ENCODE measurements around the gene CBLL1. TPM values are rescaled to one million over a fixed set of nuclear protein-coding genes. Genes with fewer than 3 reads are reported as not detected.
A peak's percentile ranks its signal among the peaks of the same experiment; 100 is the strongest.

The CBLL1 gene
- total and polyA plus RNA-seq, 2 donors (not counting 1 experiment from before 2014, with no cell fraction given): 22.1 to 57.2 TPM

DNA sequence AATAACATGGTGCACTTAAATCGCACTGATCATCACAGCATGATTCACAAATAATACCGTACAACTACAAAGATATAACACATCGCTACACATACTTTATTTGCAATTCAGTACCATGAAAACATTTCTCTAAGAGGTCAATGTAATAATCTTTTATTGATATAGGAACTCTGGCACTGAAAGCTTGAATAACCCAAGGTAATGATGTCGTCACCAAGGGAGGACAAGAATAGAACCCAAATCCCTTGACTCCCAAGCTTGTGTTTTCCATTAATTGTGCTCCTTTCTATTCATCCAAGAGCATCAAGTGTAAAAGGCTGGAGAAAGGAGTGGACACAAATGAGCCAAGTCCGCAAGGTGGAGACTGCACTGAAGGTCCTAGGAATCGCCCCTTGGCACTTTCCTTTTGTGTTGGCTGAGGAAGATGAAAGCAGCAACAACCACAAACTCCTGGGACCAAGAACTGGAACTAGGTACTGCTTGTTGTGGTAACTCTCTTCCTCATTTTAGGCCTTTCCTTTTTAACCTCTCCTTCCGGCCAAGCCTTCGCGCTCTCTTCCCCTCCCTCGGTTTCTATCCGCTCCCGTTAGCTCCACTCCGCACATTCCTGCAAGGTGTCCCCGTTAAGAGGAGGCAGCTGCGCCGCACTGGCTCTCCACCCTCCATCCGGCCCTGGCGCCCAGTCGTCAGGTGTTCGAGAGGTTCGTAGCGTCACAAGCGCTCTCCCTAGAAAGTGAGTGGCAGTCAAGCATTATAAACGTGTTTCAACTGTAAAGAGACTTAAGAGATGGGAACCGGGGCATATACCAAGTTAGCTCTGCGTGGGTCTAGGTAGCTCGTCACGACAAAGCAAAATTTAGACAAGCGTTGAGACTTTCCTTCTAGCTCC, 1.0 kb upstream of the CBLL1 start:
- no peaks in the 10 kb centered on the region for H3K36me3 ChIP-seq (replicated peaks in 1 of 2; ENCODE audit: control extremely low read depth in 1 of 2, control insufficient read depth in 1 of 2, extremely low read depth in 1 of 2, insufficient read depth in 2 of 2, low read length in 1 of 2)
- no peaks in the 10 kb centered on the region for H3K27me3 ChIP-seq (replicated peaks in 1 of 4; ENCODE audit: control extremely low read depth in 1 of 4, control insufficient read depth in 3 of 4, insufficient read depth in 4 of 4, low read length in 3 of 4)
- intact Hi-C loops (cut with micrococcal nuclease): loop anchor here (1.0 to 10.0 kb wide), 11 partner anchors 81 to 1081 kb away; partner anchors contain the start of genes BCAP29, CCDC71L, COG5 and DLD
- ATAC-seq (ENCODE audit: low read depth) (peak; percentile 25), DNase-seq (no peak)
- Mint-ChIP-seq H3K27me3 (no peaks in the 10 kb centered on the region), H3K9me3 (ENCODE audit: insufficient read depth) (no peaks in the 10 kb centered on the region), H3K4me3 (peak overlapping the region; percentile 99), H3K27ac (peak overlapping the region; percentile 100), H3K4me1 (peaks cover 42% of the 10 kb centered on the region)
- no peaks in the 10 kb centered on the region for H3K9me3 ChIP-seq (ENCODE audit: control extremely low read depth in 1 of 3, control insufficient read depth in 2 of 3, insufficient read depth in 1 of 3, low read length in 2 of 3)
- WGBS (ENCODE audit: insufficient coverage): 0% methylated on average over 24 of the region's 29 CpGs
- peak overlapping the region; percentile 66 to 90 (median 89) for H3K4me3 ChIP-seq (ENCODE audit: control extremely low read depth in 1 of 5, extremely low read depth in 1 of 5, insufficient read depth in 1 of 5, low read depth in 2 of 5, low read length in 4 of 5)
- H3K4me2 ChIP-seq (replicated peaks; ENCODE audit: low read depth, low read length, poor library complexity, severe bottlenecking): peak overlapping the region; percentile 89
- H2AFZ ChIP-seq (ENCODE audit: insufficient read depth, low read depth, low read length, poor library complexity, severe bottlenecking): peak overlapping the region; percentile 89
- CTCF ChIA-PET: interaction anchor here (0.8 to 5.6 kb wide), 14 partner anchors 8 to 574 kb away, joined by 3 to 54 read pairs (median 5); partner anchors contain the start of genes BCAP29, COG5, DUS4L and HBP1
- peak overlapping the region; percentile 82 for H3K9ac ChIP-seq (ENCODE audit: low read length)
- peaks cover 39% of the 10 kb centered on the region for H3K79me2 ChIP-seq (ENCODE audit: control insufficient read depth, insufficient read depth, low read length)
- H3K27ac ChIP-seq (ENCODE audit: low read length in 2 of 2): peak overlapping the region; percentile 97
- peaks cover 29% of the 10 kb centered on the region for H4K20me1 ChIP-seq (ENCODE audit: control insufficient read depth, insufficient read depth, low read length, poor library complexity, severe bottlenecking)
- no peak for TF ChIP-seq EZH2 (IDR thresholded peaks at IDR 0.05; ENCODE audit: borderline replicate concordance, insufficient read depth, low read depth, low read length, poor library complexity, severe bottlenecking)
- TF ChIP-seq, protein P1, sequence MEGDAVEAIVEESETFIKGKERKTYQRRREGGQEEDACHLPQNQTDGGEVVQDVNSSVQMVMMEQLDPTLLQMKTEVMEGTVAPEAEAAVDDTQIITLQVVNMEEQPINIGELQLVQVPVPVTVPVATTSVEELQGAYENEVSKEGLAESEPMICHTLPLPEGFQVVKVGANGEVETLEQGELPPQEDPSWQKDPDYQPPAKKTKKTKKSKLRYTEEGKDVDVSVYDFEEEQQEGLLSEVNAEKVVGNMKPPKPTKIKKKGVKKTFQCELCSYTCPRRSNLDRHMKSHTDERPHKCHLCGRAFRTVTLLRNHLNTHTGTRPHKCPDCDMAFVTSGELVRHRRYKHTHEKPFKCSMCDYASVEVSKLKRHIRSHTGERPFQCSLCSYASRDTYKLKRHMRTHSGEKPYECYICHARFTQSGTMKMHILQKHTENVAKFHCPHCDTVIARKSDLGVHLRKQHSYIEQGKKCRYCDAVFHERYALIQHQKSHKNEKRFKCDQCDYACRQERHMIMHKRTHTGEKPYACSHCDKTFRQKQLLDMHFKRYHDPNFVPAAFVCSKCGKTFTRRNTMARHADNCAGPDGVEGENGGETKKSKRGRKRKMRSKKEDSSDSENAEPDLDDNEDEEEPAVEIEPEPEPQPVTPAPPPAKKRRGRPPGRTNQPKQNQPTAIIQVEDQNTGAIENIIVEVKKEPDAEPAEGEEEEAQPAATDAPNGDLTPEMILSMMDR (IDR thresholded peaks at IDR 0.05): no peak
- peaks cover 26 to 30% of the 10 kb centered on the region in 2 donors for H3K4me1 ChIP-seq (ENCODE audit: control insufficient read depth in 2 of 2, insufficient read depth in 2 of 2, low read length in 2 of 2)
- POLR2A ChIA-PET: interaction anchor here (0.5 to 2.1 kb wide), 9 partner anchors 104 to 1458 kb away, joined by 3 to 38 read pairs (median 5); partner anchors contain the start of genes CCDC71L, DLD, HBP1 and NAMPT

Measured in B cell (primary cell).